H7 (cell line): Measurements from ENCODE around the gene CEACAM16. TPM values are rescaled to one million over a fixed set of nuclear protein-coding genes. Genes with fewer than 3 reads are reported as not detected.

ENCODE experiments used
- DNase-seq: peaks from one replicate; pipeline ENCODE4 v3.0.0; 2012
- H3K27me3 ChIP-seq: 2 replicates; pipeline ENCODE4 v1.6.0; 2011; ENCODE audit warnings: mild to moderate bottlenecking, low read length; ENCODE audit not compliant: control insufficient read depth, insufficient read depth
- H3K36me3 ChIP-seq: replicated peaks from 2 replicates; pipeline ENCODE4 v1.5.1; 2011; ENCODE audit warnings: low read length; ENCODE audit not compliant: control insufficient read depth, insufficient read depth
- H3K4me3 ChIP-seq: 2 replicates; pipeline ENCODE4 v1.5.1; 2011; ENCODE audit warnings: low read depth, mild to moderate bottlenecking, control low read depth, low read length, moderate library complexity; ENCODE audit not compliant: insufficient read depth
- total RNA-seq: library from RNA; depleted of rRNA; stranded (reverse); fragments of >200 nt; shearing (Covaris generic); gene quantifications from 2 replicates; pipeline ENCODE4 v1.2.3, GENCODE V29; 2014; rRNA removed

CEACAM16 gene
- total RNA-seq, 1 experiment from 2014 or later, result not detected

DNA sequence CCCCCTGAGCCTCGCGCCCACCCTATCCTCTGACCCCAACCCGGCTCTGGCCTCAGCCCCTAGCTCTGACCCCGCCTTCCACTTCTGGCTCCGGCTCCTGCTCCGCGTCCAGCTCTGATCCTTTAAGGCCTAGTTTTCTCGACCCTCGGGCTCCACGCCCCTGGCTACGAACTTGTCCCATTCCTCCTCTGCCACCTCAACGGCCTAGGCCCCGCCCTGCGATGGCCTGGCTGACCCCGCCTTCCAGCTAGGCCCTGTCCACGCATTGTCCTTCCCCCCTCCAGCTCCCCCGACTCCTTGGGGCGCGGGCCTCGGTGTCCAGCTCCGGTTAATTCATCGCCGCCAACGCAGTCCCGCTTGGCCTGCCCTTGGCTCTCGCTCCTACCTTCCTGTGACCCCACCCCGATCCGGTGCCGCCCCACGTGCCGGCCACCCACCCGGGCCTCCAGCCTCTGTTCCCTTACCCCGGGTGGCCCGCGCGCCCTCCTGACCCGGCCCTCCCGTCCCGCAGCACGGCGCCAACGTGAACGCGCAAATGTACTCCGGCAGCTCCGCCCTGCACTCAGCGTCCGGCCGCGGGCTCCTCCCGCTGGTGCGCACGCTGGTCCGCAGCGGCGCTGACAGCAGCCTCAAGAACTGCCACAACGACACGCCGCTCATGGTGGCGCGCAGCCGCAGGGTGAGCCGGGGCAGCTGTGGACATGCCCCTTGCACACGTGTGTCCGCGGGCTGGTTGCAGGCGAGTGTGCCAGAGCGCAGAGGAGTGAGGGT, 59.0 kb downstream of the CEACAM16 start:
- DNase-seq, result peak; percentile 92
- H3K4me3 ChIP-seq, result peak overlapping the region; percentile 53
- peaks cover 36% of the 10 kb centered on the region for H3K27me3 ChIP-seq

DNA sequence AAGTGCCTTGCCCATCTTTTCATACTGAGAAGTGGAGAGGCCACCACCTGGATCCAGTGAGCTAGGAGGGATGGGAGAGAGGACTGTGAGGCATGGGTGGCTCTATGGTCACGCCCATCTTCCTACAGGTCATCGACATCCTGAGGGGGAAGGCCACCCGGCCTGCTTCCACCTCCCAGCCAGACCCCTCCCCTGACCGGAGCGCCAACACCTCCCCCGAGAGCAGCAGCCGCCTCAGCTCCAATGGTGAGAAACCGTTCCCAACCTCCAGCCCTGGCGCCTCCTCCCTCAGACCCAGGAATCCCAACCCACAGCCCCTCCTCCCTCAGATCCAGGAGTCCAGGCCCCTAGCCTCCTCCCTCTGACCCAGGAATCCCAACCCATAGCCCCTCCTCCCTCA, 59.6 kb downstream of the CEACAM16 start:
- DNase-seq, result peak; percentile 90
- peaks cover 36% of the 10 kb centered on the region for H3K27me3 ChIP-seq

More for the DNA sequence above, 59.0 kb downstream of the CEACAM16 start:
- H3K36me3 ChIP-seq, result no peaks in the 10 kb centered on the region

DNA sequence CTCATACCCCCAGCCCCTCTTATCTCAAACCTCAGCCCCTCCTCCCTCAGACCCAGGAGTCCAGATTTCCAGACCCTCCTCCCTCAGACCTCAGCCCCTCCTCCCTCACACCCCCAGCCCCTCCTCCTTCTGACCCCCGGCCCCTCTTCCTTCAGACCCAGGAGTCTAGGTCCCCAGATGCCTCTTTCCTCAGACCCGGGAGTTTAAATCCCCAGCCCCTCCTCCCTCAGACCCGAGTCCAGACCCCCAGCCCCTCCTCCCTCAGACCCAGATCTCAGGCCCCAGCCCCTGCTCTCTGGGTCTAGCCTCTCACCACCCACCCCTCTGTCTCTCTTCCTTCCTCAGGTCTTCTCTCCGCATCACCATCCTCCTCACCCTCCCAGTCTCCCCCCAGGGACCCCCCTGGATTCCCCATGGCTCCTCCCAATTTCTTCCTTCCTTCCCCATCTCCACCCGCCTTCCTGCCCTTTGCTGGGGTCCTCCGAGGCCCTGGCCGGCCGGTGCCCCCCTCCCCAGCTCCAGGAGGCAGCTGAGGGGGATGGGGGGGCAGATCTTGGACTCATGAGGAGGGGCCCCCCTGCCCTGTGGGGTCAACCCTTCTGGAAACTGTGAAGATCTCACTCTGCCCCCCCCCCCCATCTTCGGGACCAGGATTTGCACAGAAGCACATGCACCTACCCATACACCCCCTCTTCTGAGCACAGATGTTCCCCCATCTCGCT, 60.3 kb downstream of the CEACAM16 start:
- Histone ChIP-seq H3K4me3 (no peak overlapping the region), H3K27me3 (peaks cover 34% of the 10 kb centered on the region), H3K36me3 (no peaks in the 10 kb centered on the region)
- peak; percentile 74 for DNase-seq

More for the DNA sequence above, 59.6 kb downstream of the CEACAM16 start:
- Histone ChIP-seq H3K4me3 (peak overlapping the region; percentile 53), H3K36me3 (no peaks in the 10 kb centered on the region)

Other genes starting within 250 kb of the CEACAM16 start
- gene ZNF180, start 198.6 kb upstream of the CEACAM16 start, total RNA-seq, result 7.1 and 8.7 TPM in 2 replicates
- not detected in 2 replicates for gene CEACAM20, start 169.5 kb upstream of the CEACAM16 start, total RNA-seq
- gene IGSF23, start 85.6 kb upstream of the CEACAM16 start, total RNA-seq, result not detected in 2 replicates
- gene PVR, start 55.2 kb upstream of the CEACAM16 start, total RNA-seq, result 42.3 and 49.0 TPM in 2 replicates
- gene CEACAM19, start 27.7 kb upstream of the CEACAM16 start, total RNA-seq, result 0.17 and 1.1 TPM in 2 replicates
- 7.3 and 8.3 TPM in 2 replicates for gene BCL3, start 49.6 kb downstream of the CEACAM16 start, total RNA-seq
- gene CBLC, start 78.7 kb downstream of the CEACAM16 start, total RNA-seq, result 15.3 and 16.3 TPM in 2 replicates
- 23.9 and 24.2 TPM in 2 replicates for gene BCAM, start 110.0 kb downstream of the CEACAM16 start, total RNA-seq
- gene NECTIN2, start 147.1 kb downstream of the CEACAM16 start, total RNA-seq, result 152 and 207 TPM in 2 replicates
- 160 and 204 TPM in 2 replicates for gene TOMM40, start 192.1 kb downstream of the CEACAM16 start, total RNA-seq
- gene APOE, start 206.6 kb downstream of the CEACAM16 start, total RNA-seq, result 826 and 994 TPM in 2 replicates
- 65.6 and 139 TPM in 2 replicates for gene APOC1, start 215.5 kb downstream of the CEACAM16 start, total RNA-seq
- gene APOC4, start 243.1 kb downstream of the CEACAM16 start, total RNA-seq, result not detected in 2 replicates
- gene APOC2, start 246.9 kb downstream of the CEACAM16 start, total RNA-seq, result not detected in 2 replicates